Stimulated activated effector memory CD8-positive, alpha-beta T cell treated with anti-CD3 and anti-CD28 coated beads, Interleukin-12 subunit alpha, Interleukin-12 subunit beta, amount 100 ng/mL, for 72 hours (primary cell): ENCODE measurements around the gene REEP6.

Source experiments
- ATAC-seq: fragments of 150-1000 bp; cut with Tn5 transposase; 2 replicates; pipeline ENCODE4 v1.10.0; 2021
- DNase-seq, 2 donors: peaks; one replicate each; pipeline ENCODE4 v3.0.0; 2021 to 2022; ENCODE audit warnings: low spot score in 2 of 2
- H3K27ac Mint-ChIP-seq: one replicate; pipeline ENCODE4 v1.8.0; 2022; ENCODE audit warnings: mild to moderate bottlenecking, mixed read lengths
- H3K36me3 Mint-ChIP-seq: one replicate; pipeline ENCODE4 v1.8.0; 2022; ENCODE audit warnings: mild to moderate bottlenecking, mixed read lengths
- H3K4me1 Mint-ChIP-seq: one replicate; pipeline ENCODE4 v1.8.0; 2022; ENCODE audit warnings: mixed read lengths
- H3K4me3 Mint-ChIP-seq: one replicate; pipeline ENCODE4 v1.8.0; 2022; ENCODE audit warnings: mild to moderate bottlenecking, mixed read lengths
- H3K9me3 Mint-ChIP-seq: one replicate; pipeline ENCODE4 v1.8.0; 2022; ENCODE audit warnings: mixed read lengths

The REEP6 gene

DNA sequence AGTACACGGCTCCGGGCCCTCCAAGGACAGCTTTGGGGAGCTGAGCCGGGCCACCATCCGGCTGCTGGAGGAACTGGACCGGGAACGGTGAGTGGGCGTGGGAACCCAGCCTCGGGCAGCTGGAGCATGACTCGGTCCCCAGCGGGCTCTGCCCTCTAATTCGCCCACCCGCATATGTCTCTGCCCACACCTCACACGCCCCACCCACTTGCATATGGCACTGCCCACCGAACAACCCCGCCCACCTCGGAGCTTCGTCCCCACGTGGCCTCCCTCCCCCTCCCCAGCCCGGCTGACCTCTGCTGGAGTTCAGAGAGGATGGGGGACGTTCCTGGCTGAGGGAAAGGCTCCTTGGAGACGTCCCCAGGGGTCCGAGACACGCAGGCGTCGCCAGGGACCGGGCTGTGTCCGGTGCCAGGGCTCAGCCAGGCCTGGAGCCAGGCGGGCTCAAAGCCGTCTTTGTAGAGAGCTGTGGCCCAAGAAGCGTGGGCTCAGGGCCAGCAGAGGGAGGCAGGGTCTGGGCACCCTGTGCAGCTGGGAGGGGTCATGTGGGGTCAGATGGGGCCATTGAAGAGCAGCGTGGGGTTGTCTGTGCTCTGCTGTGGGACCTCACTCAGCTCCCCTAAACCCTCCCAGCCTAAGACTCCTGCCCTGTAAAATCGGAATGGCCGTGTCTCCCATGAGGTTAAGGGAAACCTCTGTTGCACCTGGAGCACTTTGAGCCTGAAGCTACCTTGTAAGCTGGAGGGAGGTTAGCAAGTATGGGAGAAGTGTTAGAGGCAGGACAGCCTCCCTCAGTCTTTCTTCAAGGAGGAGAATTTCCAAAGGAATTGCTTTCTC, 37.2 kb upstream of the REEP6 start:
- H3K9me3 Mint-ChIP-seq: no peaks in the 10 kb centered on the region
- H3K27ac Mint-ChIP-seq: no peak overlapping the region
- DNase-seq (no peak), ATAC-seq (no peak)
- H3K36me3 Mint-ChIP-seq: peaks cover 4% of the 10 kb centered on the region
- H3K4me3 Mint-ChIP-seq: no peak overlapping the region
- peaks cover 28% of the 10 kb centered on the region for H3K4me1 Mint-ChIP-seq

DNA sequence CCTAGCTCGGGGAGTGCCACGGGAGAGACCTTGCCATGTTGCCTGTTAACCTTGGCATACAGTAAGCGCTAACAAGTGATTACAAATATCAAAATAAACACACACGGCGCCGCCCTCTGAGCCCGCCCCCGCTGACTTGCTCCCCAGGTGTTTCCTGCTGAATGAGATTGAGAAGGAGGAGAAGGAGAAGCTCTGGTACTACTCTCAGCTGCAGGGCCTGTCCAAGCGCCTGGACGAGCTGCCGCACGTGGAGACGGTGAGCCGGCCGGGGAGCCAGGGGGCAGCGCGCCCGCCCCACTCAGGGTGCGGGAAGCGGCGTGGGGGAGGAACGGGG, 36.0 kb upstream of the REEP6 start:
- no peak overlapping the region for H3K27ac Mint-ChIP-seq
- ATAC-seq (no peak), DNase-seq (no peak)
- no peaks in the 10 kb centered on the region for H3K9me3 Mint-ChIP-seq
- H3K36me3 Mint-ChIP-seq: peaks cover 4% of the 10 kb centered on the region
- H3K4me1 Mint-ChIP-seq: peaks cover 20% of the 10 kb centered on the region
- no peak overlapping the region for H3K4me3 Mint-ChIP-seq

DNA sequence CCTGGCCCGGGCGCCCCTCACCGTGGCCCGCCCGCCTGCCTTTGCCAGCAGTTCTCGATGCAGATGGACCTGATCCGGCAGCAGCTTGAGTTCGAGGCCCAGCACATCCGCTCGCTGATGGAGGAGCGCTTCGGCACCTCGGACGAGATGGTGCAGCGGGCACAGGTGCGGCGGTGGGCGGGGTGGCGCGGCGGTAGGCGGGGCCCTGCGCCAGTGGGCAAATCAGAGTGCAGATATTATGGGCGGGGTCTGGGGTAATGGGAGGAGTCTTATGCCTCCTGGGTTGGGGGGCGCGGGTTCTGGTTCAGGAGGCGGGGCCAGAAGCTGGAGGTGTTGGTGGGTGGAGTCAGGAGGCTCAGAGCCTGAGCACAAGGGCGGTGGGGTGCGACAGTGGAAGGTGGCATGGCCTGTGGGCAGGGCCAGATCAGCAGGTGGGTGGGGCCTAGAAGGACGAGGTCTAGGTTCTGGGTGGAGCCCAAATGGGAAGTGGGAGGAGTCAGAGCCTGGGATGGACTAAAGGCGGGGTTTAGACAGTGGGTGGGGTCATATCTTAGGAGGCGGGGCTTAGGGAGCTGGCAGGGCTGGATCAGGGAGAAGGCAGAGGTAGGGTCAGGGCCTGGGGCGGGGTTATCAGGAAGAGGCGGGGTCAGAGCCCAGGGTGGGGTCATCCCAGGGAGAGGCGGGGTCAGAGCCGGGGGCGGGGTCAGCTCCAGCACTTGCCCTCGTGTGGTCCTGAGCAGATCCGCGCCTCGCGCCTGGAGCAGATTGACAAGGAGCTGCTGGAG, 35.5 kb upstream of the REEP6 start:
- peak in 1 of 2 donors; percentile 83 for DNase-seq
- Mint-ChIP-seq H3K4me3 (peak overlapping the region; percentile 30), H3K36me3 (peaks cover 4% of the 10 kb centered on the region), H3K4me1 (peaks cover 17% of the 10 kb centered on the region), H3K9me3 (no peaks in the 10 kb centered on the region), H3K27ac (peak overlapping the region; percentile 73)
- ATAC-seq: peak; percentile 67

DNA sequence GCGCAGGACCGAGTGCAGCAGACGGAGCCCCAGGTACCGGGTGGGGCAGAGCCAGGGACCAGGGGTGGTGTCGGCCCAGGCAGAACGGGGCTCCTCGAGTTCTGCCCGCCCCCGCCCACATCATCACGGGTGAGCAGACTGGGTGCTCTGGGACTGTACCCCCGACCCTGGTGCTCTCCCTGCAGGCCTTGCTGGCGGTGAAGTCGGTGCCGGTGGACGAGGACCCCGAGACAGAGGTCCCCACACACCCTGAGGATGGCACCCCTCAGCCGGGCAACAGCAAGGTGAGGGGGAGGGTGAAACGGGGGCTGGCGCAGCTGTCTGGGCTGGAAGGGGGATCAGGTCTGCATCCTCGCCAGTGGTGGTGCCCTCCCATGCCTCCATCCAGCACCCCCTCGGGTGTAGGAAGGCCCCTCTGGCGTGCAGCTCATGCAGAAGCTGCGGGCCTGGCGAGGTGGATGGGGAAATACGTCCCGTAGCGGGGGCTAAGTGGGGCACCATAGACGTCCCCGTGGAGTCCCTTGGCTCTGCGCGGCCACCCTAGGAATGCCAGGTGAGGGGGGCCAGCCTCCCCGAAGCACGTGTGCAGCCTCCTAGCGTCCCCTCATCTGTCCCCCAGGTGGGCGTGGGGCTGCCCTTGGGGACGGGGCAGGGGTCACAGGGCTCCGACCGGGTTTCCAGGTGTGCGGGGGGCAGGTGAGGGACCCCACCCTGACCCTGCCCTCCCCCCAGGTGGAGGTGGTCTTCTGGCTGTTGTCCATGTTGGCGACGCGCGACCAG, 34.7 kb upstream of the REEP6 start:
- no peaks in the 10 kb centered on the region for H3K9me3 Mint-ChIP-seq
- ATAC-seq (no peak), DNase-seq (no peak)
- peaks cover 4% of the 10 kb centered on the region for H3K36me3 Mint-ChIP-seq
- no peak overlapping the region for H3K4me3 Mint-ChIP-seq
- peak overlapping the region; percentile 73 for H3K27ac Mint-ChIP-seq
- peaks cover 11% of the 10 kb centered on the region for H3K4me1 Mint-ChIP-seq

DNA sequence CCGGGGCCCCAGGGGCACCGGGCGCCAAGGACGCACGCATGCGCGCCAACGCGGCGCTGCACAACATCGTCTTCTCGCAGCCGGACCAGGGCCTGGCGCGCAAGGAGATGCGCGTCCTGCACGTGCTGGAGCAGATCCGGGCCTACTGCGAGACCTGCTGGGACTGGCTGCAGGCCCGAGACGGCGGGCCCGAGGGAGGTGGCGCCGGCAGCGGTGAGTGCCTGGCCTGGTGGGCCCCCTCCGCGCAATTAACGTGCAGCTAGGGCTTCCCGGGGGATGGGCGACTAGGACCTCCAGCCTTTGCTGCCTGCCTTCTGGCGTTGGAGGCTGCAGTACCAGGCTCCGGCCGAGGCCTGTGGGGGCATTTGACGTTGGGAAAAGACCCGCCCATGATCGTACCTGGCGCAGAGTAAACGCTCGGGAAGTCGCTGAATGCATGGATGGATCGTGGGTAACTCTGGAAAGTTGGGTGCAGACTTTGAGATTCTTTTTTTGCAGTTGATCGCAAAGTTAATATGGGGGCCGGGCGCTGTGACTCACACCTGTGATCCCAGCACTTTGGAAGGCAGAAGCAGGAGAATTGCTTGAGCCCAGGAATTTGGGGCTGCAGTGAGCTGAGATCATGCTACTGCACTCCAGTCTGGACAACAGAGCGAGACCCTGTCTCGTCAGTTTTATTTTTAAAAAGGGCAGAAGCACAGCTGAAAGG, 33.8 kb upstream of the REEP6 start:
- Mint-ChIP-seq H3K36me3 (peaks cover 4% of the 10 kb centered on the region), H3K4me1 (peaks cover 11% of the 10 kb centered on the region), H3K4me3 (no peak overlapping the region), H3K9me3 (no peaks in the 10 kb centered on the region), H3K27ac (no peak overlapping the region)
- no peak for DNase-seq
- no peak for ATAC-seq

DNA sequence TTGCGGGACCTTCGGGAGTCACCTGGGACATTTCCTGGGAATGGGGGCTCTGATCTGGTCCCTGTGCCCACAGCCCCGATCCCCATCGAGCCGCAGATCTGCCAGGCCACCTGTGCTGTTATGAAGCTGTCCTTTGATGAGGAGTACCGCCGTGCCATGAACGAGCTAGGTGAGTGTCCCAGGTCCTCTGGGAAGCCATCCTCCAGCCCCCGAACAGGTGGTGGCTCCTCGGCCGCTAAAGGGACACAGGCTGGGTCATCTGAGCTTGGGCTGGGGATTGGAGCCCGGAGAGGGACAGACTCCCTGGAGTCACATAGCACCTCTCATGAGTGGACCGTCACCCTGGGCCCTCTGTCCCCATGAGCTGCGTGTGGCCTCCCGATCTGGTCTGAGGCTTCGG, 33.1 kb upstream of the REEP6 start:
- H3K4me1 Mint-ChIP-seq: peaks cover 11% of the 10 kb centered on the region
- ATAC-seq: no peak
- H3K36me3 Mint-ChIP-seq: peaks cover 4% of the 10 kb centered on the region
- DNase-seq: no peak
- H3K4me3 Mint-ChIP-seq: no peak overlapping the region
- no peak overlapping the region for H3K27ac Mint-ChIP-seq
- H3K9me3 Mint-ChIP-seq: no peaks in the 10 kb centered on the region

DNA sequence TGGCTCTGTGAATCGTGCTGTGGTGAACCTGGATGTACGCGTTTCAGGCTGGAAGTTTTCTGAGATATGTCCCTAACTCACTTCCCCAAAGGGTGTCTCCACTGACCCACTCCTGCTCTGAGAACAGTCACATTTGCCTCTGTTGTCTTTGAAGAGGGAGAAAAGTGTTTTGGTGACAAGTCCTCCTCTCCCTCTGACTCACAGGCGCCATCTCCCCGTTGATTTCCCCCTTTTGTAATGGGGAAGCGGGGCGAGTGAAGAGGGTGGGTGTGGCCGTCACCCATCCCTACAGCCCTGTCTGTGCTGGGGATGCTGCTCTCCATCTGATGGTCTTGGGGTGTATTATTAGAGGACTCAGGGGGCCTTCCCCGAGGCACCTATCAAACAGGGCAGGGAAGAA, 31.5 kb upstream of the REEP6 start:
- DNase-seq: no peak
- Mint-ChIP-seq H3K27ac (no peak overlapping the region), H3K4me3 (no peak overlapping the region), H3K9me3 (no peaks in the 10 kb centered on the region), H3K4me1 (peaks cover 11% of the 10 kb centered on the region), H3K36me3 (peaks cover 4% of the 10 kb centered on the region)
- no peak for ATAC-seq

DNA sequence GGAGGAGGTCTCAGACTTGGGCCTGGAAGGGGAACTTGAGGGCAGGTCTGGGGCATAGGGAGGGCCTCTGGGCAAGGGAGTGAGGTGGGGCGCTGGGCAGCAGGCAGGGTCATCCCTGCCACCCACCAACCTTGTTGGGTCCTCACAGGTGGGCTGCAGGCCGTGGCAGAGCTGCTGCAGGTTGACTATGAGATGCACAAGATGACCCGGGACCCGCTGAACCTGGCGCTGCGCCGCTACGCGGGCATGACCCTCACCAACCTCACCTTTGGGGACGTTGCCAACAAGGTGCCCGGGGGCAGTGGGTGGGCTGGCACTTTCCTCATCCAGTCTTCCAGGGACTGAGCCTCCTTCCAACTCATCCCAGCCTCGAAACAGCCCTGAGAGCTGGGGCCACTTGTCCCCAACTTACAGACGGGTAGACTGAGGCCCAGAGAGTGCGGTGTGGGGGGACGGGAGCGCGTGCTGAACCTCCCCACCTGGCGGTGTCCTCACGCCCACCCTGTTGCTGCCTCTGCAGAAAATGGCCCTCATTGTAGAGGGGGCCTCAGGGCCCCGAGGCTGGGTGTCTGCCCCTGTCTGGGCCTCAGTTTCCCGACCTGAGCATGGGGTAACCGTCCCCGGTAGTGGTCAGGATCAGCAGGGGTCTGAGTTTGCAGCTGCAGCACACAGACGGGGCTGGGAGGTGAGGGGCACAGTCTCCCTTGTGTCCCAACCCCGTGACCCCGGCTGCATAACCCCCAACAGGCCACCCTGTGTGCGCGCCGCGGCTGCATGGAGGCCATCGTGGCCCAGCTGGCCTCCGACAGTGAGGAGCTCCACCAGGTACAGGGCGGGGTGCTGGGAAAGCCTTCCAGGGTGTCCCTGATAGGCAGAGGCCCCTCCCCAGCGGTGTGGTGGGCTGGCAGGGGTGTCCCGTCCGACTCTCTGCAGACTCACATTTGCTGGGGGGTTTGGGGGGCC, 30.7 kb upstream of the REEP6 start:
- Mint-ChIP-seq H3K9me3 (no peaks in the 10 kb centered on the region), H3K36me3 (peaks cover 4% of the 10 kb centered on the region), H3K4me1 (peaks cover 6% of the 10 kb centered on the region), H3K27ac (no peak overlapping the region), H3K4me3 (no peak overlapping the region)
- ATAC-seq (no peak), DNase-seq (no peak)

DNA sequence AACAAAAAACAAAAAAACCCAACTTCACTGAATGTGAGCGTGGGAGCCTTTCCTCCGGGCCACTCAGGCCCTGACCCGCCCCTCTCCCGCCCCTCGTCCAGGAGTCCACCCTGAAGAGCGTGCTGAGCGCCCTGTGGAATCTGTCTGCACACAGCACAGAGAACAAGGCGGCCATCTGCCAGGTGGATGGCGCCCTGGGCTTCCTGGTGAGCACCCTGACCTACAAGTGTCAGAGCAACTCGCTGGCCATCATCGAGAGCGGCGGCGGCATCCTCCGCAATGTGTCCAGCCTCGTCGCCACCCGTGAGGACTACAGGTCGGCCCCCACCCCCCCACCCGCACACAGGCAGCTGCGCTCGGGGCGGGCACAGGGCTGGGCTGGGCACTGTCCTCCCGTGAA, 29.1 kb upstream of the REEP6 start:
- Mint-ChIP-seq H3K36me3 (no peaks in the 10 kb centered on the region), H3K27ac (no peak overlapping the region), H3K9me3 (no peaks in the 10 kb centered on the region), H3K4me1 (no peaks in the 10 kb centered on the region), H3K4me3 (no peak overlapping the region)
- ATAC-seq: no peak
- no peak for DNase-seq

DNA sequence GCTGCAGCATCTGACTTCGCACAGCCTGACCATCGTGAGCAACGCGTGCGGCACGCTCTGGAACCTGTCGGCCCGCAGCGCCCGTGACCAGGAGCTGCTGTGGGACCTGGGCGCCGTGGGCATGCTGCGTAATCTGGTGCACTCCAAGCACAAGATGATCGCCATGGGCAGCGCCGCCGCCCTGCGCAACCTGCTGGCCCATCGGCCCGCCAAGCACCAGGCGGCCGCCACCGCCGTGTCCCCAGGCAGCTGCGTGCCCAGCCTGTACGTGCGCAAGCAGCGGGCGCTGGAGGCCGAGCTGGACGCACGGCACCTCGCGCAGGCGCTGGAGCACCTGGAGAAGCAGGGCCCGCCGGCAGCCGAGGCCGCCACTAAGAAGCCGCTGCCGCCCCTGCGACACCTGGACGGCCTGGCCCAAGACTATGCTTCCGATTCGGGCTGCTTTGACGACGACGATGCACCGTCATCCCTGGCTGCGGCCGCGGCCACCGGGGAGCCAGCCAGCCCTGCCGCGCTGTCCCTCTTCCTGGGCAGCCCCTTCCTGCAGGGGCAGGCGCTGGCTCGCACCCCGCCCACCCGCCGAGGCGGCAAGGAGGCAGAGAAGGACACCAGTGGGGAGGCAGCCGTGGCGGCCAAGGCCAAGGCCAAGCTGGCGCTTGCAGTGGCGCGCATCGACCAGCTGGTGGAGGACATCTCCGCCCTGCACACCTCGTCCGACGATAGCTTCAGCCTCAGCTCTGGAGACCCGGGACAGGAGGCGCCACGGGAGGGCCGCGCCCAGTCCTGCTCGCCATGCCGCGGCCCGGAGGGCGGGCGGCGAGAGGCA, 25.6 kb upstream of the REEP6 start:
- Mint-ChIP-seq H3K36me3 (no peaks in the 10 kb centered on the region), H3K4me1 (peaks cover 5% of the 10 kb centered on the region), H3K27ac (no peak overlapping the region), H3K9me3 (no peaks in the 10 kb centered on the region), H3K4me3 (no peak overlapping the region)
- no peak for DNase-seq
- peak; percentile 52 for ATAC-seq

DNA sequence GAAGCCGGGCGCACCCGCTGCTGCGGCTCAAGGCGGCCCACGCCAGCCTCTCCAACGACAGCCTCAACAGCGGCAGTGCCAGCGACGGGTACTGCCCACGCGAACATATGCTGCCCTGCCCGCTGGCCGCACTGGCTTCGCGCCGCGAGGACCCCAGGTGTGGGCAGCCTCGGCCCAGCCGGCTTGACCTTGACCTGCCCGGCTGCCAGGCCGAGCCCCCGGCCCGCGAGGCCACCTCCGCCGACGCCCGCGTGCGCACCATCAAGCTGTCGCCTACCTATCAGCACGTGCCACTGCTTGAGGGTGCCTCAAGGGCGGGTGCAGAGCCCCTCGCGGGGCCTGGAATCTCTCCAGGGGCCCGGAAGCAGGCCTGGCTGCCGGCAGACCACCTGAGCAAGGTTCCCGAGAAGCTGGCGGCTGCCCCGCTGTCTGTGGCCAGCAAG, 24.9 kb upstream of the REEP6 start:
- ATAC-seq (no peak), DNase-seq (no peak)
- no peaks in the 10 kb centered on the region for H3K9me3 Mint-ChIP-seq
- no peaks in the 10 kb centered on the region for H3K36me3 Mint-ChIP-seq
- no peak overlapping the region for H3K4me3 Mint-ChIP-seq
- no peak overlapping the region for H3K27ac Mint-ChIP-seq
- H3K4me1 Mint-ChIP-seq: peaks cover 7% of the 10 kb centered on the region

DNA sequence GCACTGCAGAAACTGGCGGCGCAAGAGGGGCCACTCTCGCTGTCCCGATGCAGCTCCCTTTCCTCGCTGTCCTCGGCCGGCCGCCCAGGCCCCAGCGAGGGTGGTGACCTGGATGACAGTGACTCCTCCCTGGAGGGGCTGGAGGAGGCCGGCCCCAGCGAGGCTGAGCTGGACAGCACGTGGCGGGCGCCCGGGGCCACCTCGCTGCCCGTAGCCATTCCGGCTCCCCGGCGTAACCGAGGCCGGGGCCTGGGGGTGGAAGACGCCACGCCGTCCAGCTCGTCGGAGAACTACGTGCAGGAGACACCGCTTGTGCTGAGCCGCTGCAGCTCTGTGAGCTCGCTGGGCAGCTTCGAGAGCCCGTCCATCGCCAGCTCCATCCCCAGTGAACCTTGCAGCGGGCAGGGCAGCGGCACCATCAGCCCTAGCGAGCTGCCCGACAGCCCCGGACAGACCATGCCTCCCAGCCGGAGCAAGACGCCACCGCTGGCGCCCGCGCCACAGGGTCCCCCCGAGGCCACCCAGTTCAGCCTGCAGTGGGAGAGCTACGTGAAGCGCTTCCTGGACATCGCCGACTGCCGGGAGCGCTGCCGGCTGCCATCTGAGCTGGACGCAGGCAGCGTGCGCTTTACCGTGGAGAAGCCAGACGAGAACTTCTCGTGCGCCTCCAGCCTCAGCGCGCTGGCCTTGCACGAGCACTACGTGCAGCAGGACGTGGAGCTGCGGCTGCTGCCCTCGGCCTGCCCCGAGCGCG, 24.3 kb upstream of the REEP6 start:
- DNase-seq (no peak), ATAC-seq (no peak)
- Mint-ChIP-seq H3K36me3 (no peaks in the 10 kb centered on the region), H3K27ac (no peak overlapping the region), H3K4me1 (peaks cover 13% of the 10 kb centered on the region), H3K4me3 (no peak overlapping the region), H3K9me3 (no peaks in the 10 kb centered on the region)

DNA sequence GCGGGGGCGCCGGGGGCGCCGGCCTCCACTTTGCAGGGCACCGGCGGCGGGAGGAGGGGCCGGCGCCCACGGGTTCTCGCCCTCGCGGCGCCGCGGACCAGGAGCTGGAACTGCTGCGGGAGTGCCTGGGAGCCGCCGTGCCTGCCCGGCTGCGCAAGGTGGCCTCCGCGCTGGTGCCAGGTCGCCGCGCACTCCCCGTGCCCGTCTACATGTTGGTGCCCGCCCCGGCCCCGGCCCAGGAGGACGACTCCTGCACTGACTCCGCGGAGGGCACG, 23.8 kb upstream of the REEP6 start:
- Mint-ChIP-seq H3K36me3 (no peaks in the 10 kb centered on the region), H3K4me1 (peaks cover 18% of the 10 kb centered on the region), H3K9me3 (no peaks in the 10 kb centered on the region), H3K27ac (no peak overlapping the region), H3K4me3 (no peak overlapping the region)
- DNase-seq (no peak), ATAC-seq (no peak)
